Breast epithelium (tissue), 3 donors: ENCODE measurements around the gene KCTD18.

ENCODE experiments used
- CTCF ChIP-seq, 3 donors: fragments of 450-650 bp; IDR thresholded peaks; one replicate each; pipeline ENCODE4 v1.5.1; 2016 to 2017; ENCODE audit warnings: antibody characterized with exemption in 3 of 3, mild to moderate bottlenecking in 3 of 3, moderate library complexity in 3 of 3
- POLR2A ChIP-seq: fragments of 450-650 bp; IDR thresholded peaks from one replicate; pipeline ENCODE4 v1.6.1; 2016; ENCODE audit warnings: antibody characterized with exemption, mild to moderate bottlenecking, moderate library complexity
- POLR2AphosphoS5 ChIP-seq, 3 donors: sonication (generic); formaldehyde crosslinking; IDR thresholded peaks; one replicate each; pipeline ENCODE4 v1.6.1; 2017; ENCODE audit warnings: antibody characterized with exemption in 3 of 3

- TF ChIP-seq CTCF (IDR thresholded peaks at IDR 0.05), result no peak
- TF ChIP-seq POLR2A, result no peak
- no peak for TF ChIP-seq POLR2AphosphoS5 (IDR thresholded peaks at IDR 0.05)
Observed at GRCh38 chr2:200466425-200467418, 43.1 kb downstream of the KCTD18 start.
